ENCODE measurements around the gene PI16.

- TF ChIP-seq CEBPB (IDR thresholded peaks at IDR 0.05) (no peak), TEAD4 (IDR thresholded peaks at IDR 0.05) (no peak), EP300 (IDR thresholded peaks at IDR 0.05; ENCODE audit: borderline replicate concordance) (no peak), YY1 (IDR thresholded peaks at IDR 0.05; ENCODE audit: low read depth) (no peak), EGR1 (IDR thresholded peaks at IDR 0.05) (no peak), ZBTB7A (IDR thresholded peaks at IDR 0.05; ENCODE audit: low read depth) (no peak), TAF1 (IDR thresholded peaks at IDR 0.05; ENCODE audit: low read depth) (no peak), REST (IDR thresholded peaks at IDR 0.05; ENCODE audit: low read depth) (no peak), RAD21 (IDR thresholded peaks at IDR 0.05; ENCODE audit: low read depth) (no peak), TCF12 (IDR thresholded peaks at IDR 0.05; ENCODE audit: low read depth) (no peak), CREB1 (IDR thresholded peaks at IDR 0.05; ENCODE audit: low read depth) (no peak), NFIC (IDR thresholded peaks at IDR 0.05) (no peak), FOXM1 (IDR thresholded peaks at IDR 0.05; ENCODE audit: borderline replicate concordance, low read depth) (no peak)
- TF ChIP-seq, protein P1, sequence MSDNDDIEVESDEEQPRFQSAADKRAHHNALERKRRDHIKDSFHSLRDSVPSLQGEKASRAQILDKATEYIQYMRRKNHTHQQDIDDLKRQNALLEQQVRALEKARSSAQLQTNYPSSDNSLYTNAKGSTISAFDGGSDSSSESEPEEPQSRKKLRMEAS (IDR thresholded peaks at IDR 0.05) = no peak; the same call in 1 of the 2 replicates
These were observed 14.7 kb downstream of the PI16 start for GRCh38 chr6:36969240-36969691.
